A673 (cell line): ENCODE results near the gene YAF2.

Experiments
- CTCF ChIP-seq: fragments of 300-800, 200-600 bp; sonication (generic); conservative IDR thresholded peaks from 2 replicates; pipeline ENCODE4 v1.5.1; 2017; ENCODE audit warnings: low read depth, mild to moderate bottlenecking, antibody characterized with exemption, low read length, moderate library complexity, mixed read lengths
- EZH2 ChIP-seq: fragments of 200-600 bp; sonication (generic); IDR thresholded peaks from 2 replicates; pipeline ENCODE4 v1.6.1; 2017; ENCODE audit warnings: borderline replicate concordance, low read depth, mild to moderate bottlenecking, mixed read lengths, antibody characterized with exemption, low read length; ENCODE audit not compliant: poor library complexity, severe bottlenecking

GRCh38 chr12:42217656-42218055 lies 20.4 kb downstream of the YAF2 start:
- no peak for TF ChIP-seq CTCF
- no peak for TF ChIP-seq EZH2
